GM19238 (cell line): ENCODE data around the gene BICC1.

Experiments
- DNase-seq: peaks from one replicate; pipeline ENCODE4 v3.0.0; 2011; ENCODE audit warnings: low spot score; ENCODE audit not compliant: insufficient read length

The BICC1 gene

GRCh38 chr10:58648131-58648530, 135.5 kb downstream of the BICC1 start:
- no peak for DNase-seq

GRCh38 chr10:58651040-58651439, 138.4 kb downstream of the BICC1 start:
- no peak for DNase-seq

- no peak for DNase-seq
These were observed 139.1 kb downstream of the BICC1 start for GRCh38 chr10:58651742-58652141.

- no peak for DNase-seq
These were observed 140.5 kb downstream of the BICC1 start for GRCh38 chr10:58653139-58653538.

GRCh38 chr10:58660575-58661255, 148.0 kb downstream of the BICC1 start:
- no peak for DNase-seq

- no peak for DNase-seq
These were observed 148.7 kb downstream of the BICC1 start for GRCh38 chr10:58661336-58661735.

GRCh38 chr10:58661902-58662301, 149.2 kb downstream of the BICC1 start:
- DNase-seq, result no peak

GRCh38 chr10:58662314-58662713, 149.6 kb downstream of the BICC1 start:
- no peak for DNase-seq

GRCh38 chr10:58665361-58665760, 152.7 kb downstream of the BICC1 start:
- DNase-seq, result no peak

- DNase-seq, result no peak
These were observed 153.4 kb downstream of the BICC1 start for GRCh38 chr10:58666024-58666423.

- DNase-seq, result no peak
These were observed 155.1 kb downstream of the BICC1 start for GRCh38 chr10:58667658-58668310.

GRCh38 chr10:58672845-58673244, 160.2 kb downstream of the BICC1 start:
- DNase-seq, result no peak

- DNase-seq, result no peak
These were observed 161.6 kb downstream of the BICC1 start for GRCh38 chr10:58674251-58674650.

GRCh38 chr10:58675321-58675720, 162.6 kb downstream of the BICC1 start:
- no peak for DNase-seq

- no peak for DNase-seq
These were observed 178.9 kb downstream of the BICC1 start for GRCh38 chr10:58691528-58691927.

- DNase-seq, result no peak
These were observed 181.2 kb downstream of the BICC1 start for GRCh38 chr10:58693919-58694318.

GRCh38 chr10:58695022-58695421, 182.3 kb downstream of the BICC1 start:
- no peak for DNase-seq

GRCh38 chr10:58696736-58697135, 184.1 kb downstream of the BICC1 start:
- no peak for DNase-seq

GRCh38 chr10:58697691-58698090, 185.0 kb downstream of the BICC1 start:
- no peak for DNase-seq

- DNase-seq, result no peak
These were observed 186.2 kb downstream of the BICC1 start for GRCh38 chr10:58698777-58699356.

GRCh38 chr10:58700591-58700990, 187.9 kb downstream of the BICC1 start:
- DNase-seq, result no peak

- DNase-seq, result no peak
These were observed 188.9 kb downstream of the BICC1 start for GRCh38 chr10:58701405-58702135.
